GM12873 (cell line): ENCODE data around the gene KDM1A.

Experiments used
- TF ChIP-seq, protein P1 (sequence below): IDR thresholded peaks from 2 replicates; pipeline ENCODE4 v1.5.1; 2012; ENCODE audit warnings: low read depth, mild to moderate bottlenecking, moderate library complexity, low read length, control low read depth; ENCODE audit not compliant: insufficient read depth; ENCODE audit errors: missing control alignments

KDM1A gene

DNA sequence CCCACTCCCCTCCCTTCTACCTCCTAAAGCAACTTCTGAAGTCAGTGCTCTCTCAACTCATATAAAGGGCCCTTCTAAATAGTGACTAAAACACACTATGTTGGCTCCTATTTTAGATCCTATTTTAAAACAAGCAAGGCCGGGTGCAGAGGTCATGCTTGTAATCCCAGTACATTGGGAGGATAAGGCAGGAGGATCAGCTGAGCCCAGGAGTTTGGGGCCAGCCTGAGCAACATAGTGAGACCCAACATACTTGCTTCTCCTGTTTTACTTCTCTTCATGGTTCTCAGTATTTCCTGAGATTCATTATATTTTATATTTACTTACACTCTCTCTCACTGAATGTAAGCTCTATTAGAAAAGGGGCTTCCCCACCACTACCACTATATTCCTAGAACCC, 106.9 kb downstream of the KDM1A start:
- TF ChIP-seq, protein P1, sequence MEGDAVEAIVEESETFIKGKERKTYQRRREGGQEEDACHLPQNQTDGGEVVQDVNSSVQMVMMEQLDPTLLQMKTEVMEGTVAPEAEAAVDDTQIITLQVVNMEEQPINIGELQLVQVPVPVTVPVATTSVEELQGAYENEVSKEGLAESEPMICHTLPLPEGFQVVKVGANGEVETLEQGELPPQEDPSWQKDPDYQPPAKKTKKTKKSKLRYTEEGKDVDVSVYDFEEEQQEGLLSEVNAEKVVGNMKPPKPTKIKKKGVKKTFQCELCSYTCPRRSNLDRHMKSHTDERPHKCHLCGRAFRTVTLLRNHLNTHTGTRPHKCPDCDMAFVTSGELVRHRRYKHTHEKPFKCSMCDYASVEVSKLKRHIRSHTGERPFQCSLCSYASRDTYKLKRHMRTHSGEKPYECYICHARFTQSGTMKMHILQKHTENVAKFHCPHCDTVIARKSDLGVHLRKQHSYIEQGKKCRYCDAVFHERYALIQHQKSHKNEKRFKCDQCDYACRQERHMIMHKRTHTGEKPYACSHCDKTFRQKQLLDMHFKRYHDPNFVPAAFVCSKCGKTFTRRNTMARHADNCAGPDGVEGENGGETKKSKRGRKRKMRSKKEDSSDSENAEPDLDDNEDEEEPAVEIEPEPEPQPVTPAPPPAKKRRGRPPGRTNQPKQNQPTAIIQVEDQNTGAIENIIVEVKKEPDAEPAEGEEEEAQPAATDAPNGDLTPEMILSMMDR, result no peak

DNA sequence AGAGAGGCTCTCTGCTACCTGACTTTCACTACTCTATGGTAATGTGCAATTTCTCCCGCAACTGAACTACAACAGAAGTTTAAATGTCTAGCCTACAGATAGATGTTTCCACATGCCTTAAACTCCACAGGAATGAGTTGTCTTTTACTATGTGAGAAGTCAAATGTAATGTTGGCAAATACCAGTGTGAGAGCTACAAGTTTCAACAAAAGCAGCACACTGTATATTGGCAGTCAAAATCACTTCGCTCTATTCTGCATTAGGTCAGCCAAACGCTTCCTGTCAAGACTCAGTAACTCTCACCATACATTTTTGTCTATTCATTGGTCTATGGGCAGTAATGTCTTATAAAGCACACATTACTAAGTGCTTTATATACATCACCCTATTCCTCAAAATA, 107.5 kb downstream of the KDM1A start:
- TF ChIP-seq, protein P1, result no peak

DNA sequence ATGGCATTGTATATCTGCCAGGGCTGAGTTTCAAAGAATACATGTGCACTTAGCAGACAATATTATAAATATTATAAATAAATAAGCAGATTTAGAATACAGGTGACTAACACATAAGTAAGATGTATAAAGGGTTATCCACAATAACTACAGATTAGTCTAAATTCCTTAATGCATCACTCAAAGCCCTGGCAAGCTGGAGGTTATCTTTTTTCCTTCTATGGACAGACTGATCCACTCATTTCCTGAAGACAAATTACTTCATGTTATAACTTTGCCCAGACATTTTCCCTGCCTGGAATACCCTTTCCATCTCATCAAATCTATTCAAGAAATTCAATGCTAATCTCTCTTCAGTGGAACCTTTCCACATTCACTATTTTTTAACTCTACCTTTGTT, 110.6 kb downstream of the KDM1A start:
- TF ChIP-seq, protein P1, result no peak

DNA sequence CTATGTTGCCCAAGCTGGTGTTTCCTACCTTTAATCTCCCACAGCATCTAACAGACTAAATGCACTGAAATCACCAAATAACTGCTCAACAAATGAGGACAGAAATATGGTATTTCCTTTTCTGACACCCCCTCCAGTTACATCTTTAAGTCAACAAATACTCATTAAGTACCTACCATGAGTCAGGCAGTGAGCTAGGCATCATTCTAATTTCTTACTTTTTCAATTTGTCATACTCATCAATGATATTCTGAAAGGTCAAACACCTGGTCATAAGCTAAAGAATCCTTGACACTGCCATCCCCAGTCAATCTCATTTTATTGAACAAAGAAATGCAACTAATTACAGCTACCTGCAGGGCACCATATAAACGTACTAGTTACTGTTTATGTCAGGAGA, 112.8 kb downstream of the KDM1A start:
- TF ChIP-seq, protein P1, result no peak
